Thoracic aorta (tissue), 2 donors: Measurements from ENCODE around the gene ZNF280C. TPM values are rescaled to one million over a fixed set of nuclear protein-coding genes. Genes with fewer than 3 reads are reported as not detected.

ENCODE experiments used
- ATAC-seq: fragments of 150-250 bp; one replicate; pipeline ENCODE4 v1.8.0; 2017; ENCODE audit warnings: low read depth; ENCODE audit not compliant: insufficient number of reproducible peaks, low FRiP score
- DNase-seq: peaks from one replicate; pipeline ENCODE4 v3.0.0-alpha.2; 2020; ENCODE audit warnings: low spot score
- H3K27ac ChIP-seq, 2 donors: fragments of 200-600 bp; sonication (generic); 1 replicate in 1 of 2; 2 replicates in 1 of 2; pipeline ENCODE4 v1.5.1; 2016; ENCODE audit warnings: mild to moderate bottlenecking in 2 of 2, moderate library complexity in 2 of 2
- H3K27me3 ChIP-seq: fragments of 200-600 bp; sonication (generic); replicated peaks from 2 replicates; pipeline ENCODE4 v1.6.0; 2016; ENCODE audit warnings: mild to moderate bottlenecking; ENCODE audit not compliant: insufficient read depth
- H3K36me3 ChIP-seq: fragments of 200-600 bp; sonication (generic); one replicate; pipeline ENCODE4 v1.5.1; 2016
- H3K4me1 ChIP-seq, 2 donors: fragments of 200-600 bp; sonication (generic); 1 replicate in 1 of 2; 2 replicates in 1 of 2; pipeline versions ENCODE4 v1.5.1 to v1.6.0; 2016; ENCODE audit warnings: low read depth in 2 of 2, mild to moderate bottlenecking in 1 of 2; ENCODE audit not compliant: control insufficient read depth in 1 of 2
- H3K4me3 ChIP-seq: fragments of 200-600 bp; sonication (generic); 2 replicates; pipeline ENCODE4 v1.5.1; 2016; ENCODE audit warnings: mild to moderate bottlenecking
- H3K9me3 ChIP-seq: fragments of 200-600 bp; sonication (generic); 2 replicates; pipeline ENCODE4 v1.5.1; 2016
- total RNA-seq, 2 donors: library from RNA; depleted of rRNA; stranded (reverse); fragments of >200 nt; gene quantifications; one replicate each; pipeline versions ENCODE4 v1.1.0 to v1.2.3, GENCODE V29; 2016
- TF ChIP-seq, protein P1 (sequence below): fragments of 200-600 bp; sonication (generic); IDR thresholded peaks from one replicate; pipeline ENCODE4 v1.5.1; 2019; ENCODE audit warnings: antibody characterized with exemption

Gene ZNF280C
- total RNA-seq, 2 donors from 2014 or later: 2.7 to 4.0 TPM

DNA sequence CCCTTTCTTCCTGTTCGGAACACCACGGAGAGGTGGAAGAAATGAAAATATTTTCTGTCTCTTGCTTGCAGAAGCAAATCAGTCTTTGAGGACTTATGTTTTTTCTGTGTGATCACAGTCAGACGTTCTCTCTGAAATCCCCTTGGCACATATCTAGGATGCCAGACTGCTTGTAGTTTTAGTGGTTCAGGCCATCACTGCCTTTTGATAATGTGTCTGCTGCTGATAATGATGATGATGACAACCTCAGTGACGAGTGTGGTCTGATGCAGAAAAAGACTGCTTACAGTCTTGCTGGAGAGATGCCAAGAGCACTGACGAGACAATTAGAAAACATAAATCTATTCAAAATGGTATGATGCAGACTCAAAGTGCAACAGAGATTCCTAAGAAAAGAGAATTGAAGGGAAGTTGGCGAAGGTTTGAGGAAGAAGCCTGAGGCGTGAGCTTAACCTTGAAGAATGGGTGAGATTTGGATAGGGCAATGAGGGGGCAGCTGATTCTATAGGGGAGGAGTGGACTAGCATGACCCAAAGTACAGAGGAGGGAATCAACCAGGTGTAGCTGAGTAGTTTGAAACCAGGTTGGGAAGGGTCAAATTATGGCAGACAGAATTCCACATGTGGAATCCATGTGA, 89.0 kb downstream of the ZNF280C start:
- ATAC-seq: no peak
- no peak overlapping the region for H3K4me3 ChIP-seq

GRCh38 chrX:130179170-130179569, 89.5 kb downstream of the ZNF280C start:
- TF ChIP-seq, protein P1, sequence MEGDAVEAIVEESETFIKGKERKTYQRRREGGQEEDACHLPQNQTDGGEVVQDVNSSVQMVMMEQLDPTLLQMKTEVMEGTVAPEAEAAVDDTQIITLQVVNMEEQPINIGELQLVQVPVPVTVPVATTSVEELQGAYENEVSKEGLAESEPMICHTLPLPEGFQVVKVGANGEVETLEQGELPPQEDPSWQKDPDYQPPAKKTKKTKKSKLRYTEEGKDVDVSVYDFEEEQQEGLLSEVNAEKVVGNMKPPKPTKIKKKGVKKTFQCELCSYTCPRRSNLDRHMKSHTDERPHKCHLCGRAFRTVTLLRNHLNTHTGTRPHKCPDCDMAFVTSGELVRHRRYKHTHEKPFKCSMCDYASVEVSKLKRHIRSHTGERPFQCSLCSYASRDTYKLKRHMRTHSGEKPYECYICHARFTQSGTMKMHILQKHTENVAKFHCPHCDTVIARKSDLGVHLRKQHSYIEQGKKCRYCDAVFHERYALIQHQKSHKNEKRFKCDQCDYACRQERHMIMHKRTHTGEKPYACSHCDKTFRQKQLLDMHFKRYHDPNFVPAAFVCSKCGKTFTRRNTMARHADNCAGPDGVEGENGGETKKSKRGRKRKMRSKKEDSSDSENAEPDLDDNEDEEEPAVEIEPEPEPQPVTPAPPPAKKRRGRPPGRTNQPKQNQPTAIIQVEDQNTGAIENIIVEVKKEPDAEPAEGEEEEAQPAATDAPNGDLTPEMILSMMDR: no peak

More for the DNA sequence above, 89.0 kb downstream of the ZNF280C start:
- H3K4me1 ChIP-seq: peaks cover 0 to 2% of the 10 kb centered on the region in 2 donors
- no peak overlapping the region for H3K27ac ChIP-seq
- TF ChIP-seq, protein P1: no peak
- H3K9me3 ChIP-seq: no peaks in the 10 kb centered on the region
- no peak for DNase-seq
- no peaks in the 10 kb centered on the region for H3K36me3 ChIP-seq
- no peaks in the 10 kb centered on the region for H3K27me3 ChIP-seq

DNA sequence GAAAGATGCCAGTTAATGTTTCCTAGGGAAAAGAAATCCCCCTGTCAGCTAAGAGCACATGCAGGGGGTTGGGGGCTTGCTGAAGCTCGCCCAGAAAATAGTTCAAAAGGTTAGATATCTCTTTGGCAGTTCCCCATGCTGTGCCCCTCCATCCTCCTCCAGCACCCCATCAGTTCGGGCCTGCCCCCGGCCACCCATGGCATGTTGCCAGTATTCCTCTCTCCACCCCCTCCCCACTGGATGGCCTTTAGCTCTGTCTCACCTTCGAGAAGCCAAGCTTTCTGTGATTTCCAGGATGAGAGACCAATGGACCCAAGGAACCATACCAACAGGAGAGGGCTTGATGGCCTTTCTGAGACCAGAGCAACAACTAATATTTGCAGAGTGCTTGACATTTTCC, 91.8 kb downstream of the ZNF280C start:
- H3K4me3 ChIP-seq: no peak overlapping the region
- H3K4me1 ChIP-seq: peaks cover 6 to 22% of the 10 kb centered on the region in 2 donors
- no peaks in the 10 kb centered on the region for H3K9me3 ChIP-seq
- ATAC-seq: no peak
- TF ChIP-seq, protein P1: no peak
- H3K27me3 ChIP-seq: no peaks in the 10 kb centered on the region
- H3K27ac ChIP-seq: no peak overlapping the region
- DNase-seq: no peak
- no peaks in the 10 kb centered on the region for H3K36me3 ChIP-seq

More at GRCh38 chrX:130179170-130179569, 89.5 kb downstream of the ZNF280C start:
- Histone ChIP-seq H3K27me3 (no peaks in the 10 kb centered on the region), H3K4me3 (no peak overlapping the region), H3K9me3 (no peaks in the 10 kb centered on the region), H3K4me1 (peaks cover 0 to 5% of the 10 kb centered on the region in 2 donors), H3K36me3 (no peaks in the 10 kb centered on the region), H3K27ac (no peak overlapping the region)
- ATAC-seq (no peak), DNase-seq (no peak)

- no peak overlapping the region for H3K27ac ChIP-seq
- peaks cover 6 to 22% of the 10 kb centered on the region in 2 donors for H3K4me1 ChIP-seq
- TF ChIP-seq, protein P1: no peak
- H3K27me3 ChIP-seq: no peaks in the 10 kb centered on the region
- H3K36me3 ChIP-seq: no peaks in the 10 kb centered on the region
- H3K9me3 ChIP-seq: no peaks in the 10 kb centered on the region
- ATAC-seq (no peak), DNase-seq (no peak)
- H3K4me3 ChIP-seq: no peak overlapping the region
Measured at GRCh38 chrX:130176354-130176776, 92.3 kb downstream of the ZNF280C start.

- H3K27me3 ChIP-seq: no peaks in the 10 kb centered on the region
- peaks cover 6 to 22% of the 10 kb centered on the region in 2 donors for H3K4me1 ChIP-seq
- H3K36me3 ChIP-seq: no peaks in the 10 kb centered on the region
- H3K9me3 ChIP-seq: no peaks in the 10 kb centered on the region
- TF ChIP-seq, protein P1: no peak
- H3K27ac ChIP-seq: peak overlapping the region in 1 of 2 donors; percentile 69
- no peak for ATAC-seq
- H3K4me3 ChIP-seq: no peak overlapping the region
- DNase-seq: no peak
Measured at GRCh38 chrX:130174937-130175336, 93.8 kb downstream of the ZNF280C start.
